CD14-positive monocyte (primary cell): Measurements from ENCODE around the gene ERCC6L2. TPM values are rescaled to one million over a fixed set of nuclear protein-coding genes. Genes with fewer than 3 reads are reported as not detected.

Experiments
- DNase-seq, 3 donors: peaks; one replicate each; pipeline ENCODE4 v3.0.0-alpha.2; 2011 to 2022
- H2AFZ ChIP-seq: 2 replicates; pipeline ENCODE4 v1.6.0; 2012; ENCODE audit warnings: mild to moderate bottlenecking, low read depth, low read length, inconsistent platforms; ENCODE audit not compliant: insufficient read depth, poor library complexity, severe bottlenecking
- H3K27ac ChIP-seq, 2 donors: 1 replicate in 1 of 2; 2 replicates in 1 of 2; pipeline ENCODE4 v1.5.1; 2012 to 2013; ENCODE audit warnings: low read length in 2 of 2, control low read depth in 1 of 2, inconsistent platforms in 1 of 2, low read depth in 1 of 2, mild to moderate bottlenecking in 1 of 2
- H3K27me3 ChIP-seq, 2 donors: one replicate each; pipeline versions ENCODE4 v1.6.0 to v1.6.1; 2011 to 2013; ENCODE audit warnings: low read length in 2 of 2; ENCODE audit not compliant: control insufficient read depth in 2 of 2, insufficient read depth in 2 of 2
- H3K36me3 ChIP-seq, 2 donors: replicated peaks in 1 of 2; 1 replicate in 1 of 2; 2 replicates in 1 of 2; pipeline versions ENCODE4 v1.5.1 to v1.6.1; 2012 to 2013; ENCODE audit warnings: low read length in 2 of 2, control low read depth in 1 of 2, inconsistent platforms in 1 of 2, mild to moderate bottlenecking in 1 of 2; ENCODE audit not compliant: insufficient read depth in 2 of 2, control insufficient read depth in 1 of 2
- H3K4me1 ChIP-seq, 2 donors: 1 replicate in 1 of 2; 2 replicates in 1 of 2; pipeline versions ENCODE4 v1.5.1 to v1.6.1; 2012 to 2013; ENCODE audit warnings: low read length in 2 of 2, control low read depth in 1 of 2, inconsistent platforms in 1 of 2, mild to moderate bottlenecking in 1 of 2, moderate library complexity in 1 of 2; ENCODE audit not compliant: insufficient read depth in 2 of 2, control insufficient read depth in 1 of 2
- H3K4me2 ChIP-seq: replicated peaks from 2 replicates; pipeline ENCODE3; 2012; ENCODE audit warnings: low read length, moderate library complexity, mild to moderate bottlenecking; ENCODE audit not compliant: poor library complexity, severe bottlenecking; ENCODE audit errors: extremely low read depth
- H3K4me3 ChIP-seq, 3 experiments: fragments of 200-600 bp in 1 of 3; sonication (generic) in 1 of 3; replicated peaks in 1 of 3; 1 replicate in 2 of 3; 2 replicates in 1 of 3; pipeline ENCODE4 v1.5.1; 2011 to 2013; ENCODE audit warnings: low read length in 3 of 3, mild to moderate bottlenecking in 3 of 3, control low read depth in 2 of 3, low read depth in 2 of 3, inconsistent platforms in 1 of 3, moderate library complexity in 1 of 3
- H3K79me2 ChIP-seq: 2 replicates; pipeline ENCODE4 v1.6.0; 2012; ENCODE audit warnings: mild to moderate bottlenecking, control low read depth, inconsistent platforms, low read length, moderate library complexity; ENCODE audit not compliant: insufficient read depth
- H3K9ac ChIP-seq: 2 replicates; pipeline ENCODE4 v1.6.0; 2017; ENCODE audit warnings: low read length, mild to moderate bottlenecking; ENCODE audit not compliant: insufficient read depth, poor library complexity, severe bottlenecking
- H3K9me3 ChIP-seq, 2 donors: replicated peaks in 1 of 2; 1 replicate in 1 of 2; 2 replicates in 1 of 2; pipeline versions ENCODE4 v1.5.1 to v1.6.1; 2012 to 2013; ENCODE audit warnings: low read length in 2 of 2, control low read depth in 1 of 2; ENCODE audit not compliant: control insufficient read depth in 1 of 2, insufficient read depth in 1 of 2
- H4K20me1 ChIP-seq: 2 replicates; pipeline ENCODE4 v1.6.0; 2012; ENCODE audit warnings: mild to moderate bottlenecking, low read length, control low read depth, moderate library complexity; ENCODE audit not compliant: insufficient read depth
- H3K27ac Mint-ChIP-seq, 7 donors: one replicate each; pipeline ENCODE4 v1.8.0; 2020; ENCODE audit warnings: mild to moderate bottlenecking in 7 of 7, mixed read lengths in 7 of 7, moderate library complexity in 6 of 7, inconsistent platforms in 2 of 7
- H3K27me3 Mint-ChIP-seq, 3 donors: one replicate each; pipeline ENCODE4 v1.8.0; 2021 to 2022; ENCODE audit warnings: low read depth in 3 of 3, mild to moderate bottlenecking in 3 of 3, mixed read lengths in 3 of 3, moderate library complexity in 3 of 3, inconsistent platforms in 1 of 3
- H3K36me3 Mint-ChIP-seq, 2 donors: one replicate each; pipeline ENCODE4 v1.8.0; 2020; ENCODE audit warnings: mixed read lengths in 2 of 2, inconsistent platforms in 1 of 2, mild to moderate bottlenecking in 1 of 2
- H3K4me1 Mint-ChIP-seq: one replicate; pipeline ENCODE4 v1.8.0; 2020; ENCODE audit warnings: mild to moderate bottlenecking, mixed read lengths
- H3K4me3 Mint-ChIP-seq, 2 donors: one replicate each; pipeline ENCODE4 v1.8.0; 2020; ENCODE audit warnings: mild to moderate bottlenecking in 2 of 2, mixed read lengths in 2 of 2, moderate library complexity in 1 of 2
- H3K9me3 Mint-ChIP-seq, 7 donors: one replicate each; pipeline ENCODE4 v1.8.0; 2020 to 2022; ENCODE audit warnings: mixed read lengths in 7 of 7, mild to moderate bottlenecking in 6 of 7, moderate library complexity in 6 of 7, inconsistent platforms in 2 of 7
- CTCF ChIP-seq: fragments of 200-600 bp; IDR thresholded peaks from one replicate; pipeline ENCODE4 v1.8.0; 2022; ENCODE audit warnings: antibody characterized with exemption, mild to moderate bottlenecking
- WGBS: methylation state at CpG from one replicate; pipeline ENCODE4 v1.1.5; 2013; ENCODE audit warnings: missing lambda C conversion rate; ENCODE audit not compliant: insufficient coverage; 5-methylcytosine and 5-hydroxymethylcytosine counted together
- intact Hi-C, 2 donors: fragments of 100-400 bp; cut with micrococcal nuclease; formaldehyde crosslinking; loops; one replicate each; pipeline versions ENCODE4 v1.15.0 to v1.15.1; 2023
- polyA plus RNA-seq, 3 donors: library from polyadenylated mRNA; depleted of rRNA in 1 of 3; unstranded in 2 of 3; stranded (reverse) in 1 of 3; fragments of 300-500 nt in 2 of 3; fragments of >200 nt in 1 of 3; fragmentation: Illumina TruSeq in 2 of 3; gene quantifications; 1 replicate in 2 of 3; 2 replicates in 1 of 3; pipeline ENCODE4 v1.2.3, GENCODE V29; 2012 to 2021

ERCC6L2 gene
- polyA plus RNA-seq, 3 donors, result 7.1 to 18.9 (median 7.2) TPM

- 80% methylated on average over 3 of the region's 6 CpGs for WGBS
- Histone ChIP-seq H3K9me3 (peaks cover 11 to 25% of the 10 kb centered on the region in 2 donors), H3K4me3 (no peak overlapping the region), H3K27ac (no peak overlapping the region), H3K9ac (no peak overlapping the region), H4K20me1 (no peaks in the 10 kb centered on the region), H3K36me3 (peaks cover 8 to 25% of the 10 kb centered on the region in 2 donors), H2AFZ (no peak overlapping the region), H3K4me2 (no peak overlapping the region), H3K79me2 (no peaks in the 10 kb centered on the region), H3K27me3 (no peaks in the 10 kb centered on the region), H3K4me1 (no peaks in the 10 kb centered on the region)
- H3K36me3 Mint-ChIP-seq, result peaks cover 29 to 46% of the 10 kb centered on the region in 2 donors
- no peak overlapping the region for H3K4me3 Mint-ChIP-seq
- intact Hi-C loops, result no loop called here
- DNase-seq, result no peak
- TF ChIP-seq CTCF, result no peak
- H3K4me1 Mint-ChIP-seq, result no peaks in the 10 kb centered on the region
- H3K9me3 Mint-ChIP-seq, result peaks cover 8 to 32% (median 18%) of the 10 kb centered on the region in 7 donors
- H3K27me3 Mint-ChIP-seq, result no peaks in the 10 kb centered on the region
- H3K27ac Mint-ChIP-seq, result no peak overlapping the region
Observed at GRCh38 chr9:95952471-95952870, 77.0 kb downstream of the ERCC6L2 start.

- no peak for DNase-seq
- Mint-ChIP-seq H3K27ac (no peak overlapping the region), H3K27me3 (no peaks in the 10 kb centered on the region), H3K4me3 (no peak overlapping the region), H3K4me1 (no peaks in the 10 kb centered on the region), H3K9me3 (peaks cover 8 to 23% (median 14%) of the 10 kb centered on the region in 7 donors), H3K36me3 (peaks cover 25 to 43% of the 10 kb centered on the region in 2 donors)
- Histone ChIP-seq H2AFZ (no peak overlapping the region), H3K27me3 (no peaks in the 10 kb centered on the region), H3K4me2 (no peak overlapping the region), H3K9ac (no peak overlapping the region), H3K36me3 (peaks cover 8 to 18% of the 10 kb centered on the region in 2 donors), H3K4me3 (no peak overlapping the region), H3K27ac (no peak overlapping the region), H3K9me3 (peaks cover 6 to 13% of the 10 kb centered on the region in 2 donors), H3K79me2 (no peaks in the 10 kb centered on the region), H4K20me1 (no peaks in the 10 kb centered on the region), H3K4me1 (no peaks in the 10 kb centered on the region)
- WGBS, result no CpG with 5 or more reads among the region's 1 CpG
- intact Hi-C loops, result no loop called here
- TF ChIP-seq CTCF, result no peak
Observed at GRCh38 chr9:95953986-95954385, 78.5 kb downstream of the ERCC6L2 start.
